Activated CD8-positive, alpha-beta T cell treated with anti-CD3 and anti-CD28 coated beads for 36 hours (primary cell): ENCODE measurements around the gene IFITM10. TPM values are rescaled to one million over a fixed set of nuclear protein-coding genes. Genes with fewer than 3 reads are reported as not detected.

ENCODE experiments used
- ATAC-seq: fragments of 200-7000 bp; cut with Tn5 transposase; one replicate; pipeline ENCODE4 v1.10.0; 2021; ENCODE audit warnings: mild to moderate bottlenecking, moderate library complexity
- CTCF ChIA-PET: fragments of 350-600 bp; sonication (Branson Sonifier 250); formaldehyde crosslinking; loops from one replicate; lab custom pipeline; 2021; ENCODE audit warnings: antibody characterized with exemption; lab: Charles Lee
- POLR2A ChIA-PET: fragments of 350-600 bp; sonication (Branson Sonifier 250); formaldehyde crosslinking; loops from one replicate; lab custom pipeline; 2021; ENCODE audit warnings: antibody characterized with exemption; lab: Charles Lee
- DNase-seq: peaks from one replicate; pipeline ENCODE4 v3.0.0-alpha.2; 2020
- H3K27ac Mint-ChIP-seq: one replicate; pipeline ENCODE4 v1.8.0; 2021; ENCODE audit warnings: mild to moderate bottlenecking, mixed read lengths
- H3K27me3 Mint-ChIP-seq: one replicate; pipeline ENCODE4 v1.8.0; 2021; ENCODE audit warnings: mixed read lengths
- H3K36me3 Mint-ChIP-seq: one replicate; pipeline ENCODE4 v1.8.0; 2021; ENCODE audit warnings: low read depth, mixed read lengths
- H3K4me1 Mint-ChIP-seq: one replicate; pipeline ENCODE4 v1.8.0; 2021; ENCODE audit warnings: low read depth, mixed read lengths
- H3K4me3 Mint-ChIP-seq: one replicate; pipeline ENCODE4 v1.8.0; 2021; ENCODE audit warnings: mild to moderate bottlenecking, moderate library complexity, mixed read lengths
- H3K9me3 Mint-ChIP-seq: one replicate; pipeline ENCODE4 v1.8.0; 2021; ENCODE audit warnings: mixed read lengths
- CTCF ChIP-seq: fragments of 200-600 bp; IDR thresholded peaks from one replicate; pipeline ENCODE4 v1.8.0; 2022; ENCODE audit warnings: antibody characterized with exemption, mild to moderate bottlenecking
- intact Hi-C: fragments of 100-400 bp; cut with micrococcal nuclease; formaldehyde crosslinking; loops from one replicate; pipeline ENCODE4 v1.10.0; 2022
- total RNA-seq, 2 experiments: library from RNA; stranded (reverse); gene quantifications; one replicate each; pipeline ENCODE4 v1.2.3, GENCODE V29; 2021

Gene IFITM10
- total RNA-seq, 2 experiments from 2014 or later: 0.07 to 0.31 TPM

- intact Hi-C loops: no loop called here
- no peaks in the 10 kb centered on the region for H3K36me3 Mint-ChIP-seq
- H3K4me1 Mint-ChIP-seq: peaks cover 48% of the 10 kb centered on the region
- no peak overlapping the region for H3K4me3 Mint-ChIP-seq
- ChIA-PET CTCF (interaction anchor here (2.1 kb wide), 1 partner anchor 75 kb away, joined by 4 read pairs; no protein-coding TSS in a partner anchor), POLR2A (interaction anchor here (0.5 kb wide), 1 partner anchor 666 kb away, joined by 3 read pairs; no protein-coding TSS in a partner anchor)
- TF ChIP-seq CTCF: no peak
- H3K27ac Mint-ChIP-seq: peak overlapping the region; percentile 62
- peaks cover 5% of the 10 kb centered on the region for H3K9me3 Mint-ChIP-seq
- ATAC-seq: no peak
- no peak for DNase-seq
- H3K27me3 Mint-ChIP-seq: peaks cover 4% of the 10 kb centered on the region
Measured at GRCh38 chr11:1727861-1728260, 22.5 kb downstream of the IFITM10 start.

GRCh38 chr11:1727096-1727690, 23.2 kb downstream of the IFITM10 start:
- Mint-ChIP-seq H3K9me3 (peaks cover 5% of the 10 kb centered on the region), H3K27me3 (peaks cover 4% of the 10 kb centered on the region), H3K4me3 (no peak overlapping the region), H3K36me3 (no peaks in the 10 kb centered on the region), H3K4me1 (peaks cover 48% of the 10 kb centered on the region), H3K27ac (peak overlapping the region; percentile 65)
- TF ChIP-seq CTCF: no peak
- DNase-seq: peak; percentile 45
- intact Hi-C loops: no loop called here
- ChIA-PET POLR2A (interaction anchor here (0.5 to 0.8 kb wide), 2 partner anchors 83 to 666 kb away, joined by 3 read pairs; no protein-coding TSS in a partner anchor), CTCF (interaction anchor here (0.9 to 2.1 kb wide), 3 partner anchors 57 to 106 kb away, joined by 3 to 4 read pairs (median 3); no protein-coding TSS in a partner anchor)
- peak; percentile 59 for ATAC-seq

- TF ChIP-seq CTCF: no peak
- no peak for ATAC-seq
- Mint-ChIP-seq H3K27me3 (no peaks in the 10 kb centered on the region), H3K4me1 (peaks cover 5% of the 10 kb centered on the region), H3K9me3 (no peaks in the 10 kb centered on the region), H3K4me3 (no peak overlapping the region), H3K36me3 (no peaks in the 10 kb centered on the region), H3K27ac (no peak overlapping the region)
- CTCF ChIA-PET: interaction anchor here (1.0 kb wide), 1 partner anchor 67 kb away, joined by 4 read pairs; no protein-coding TSS in a partner anchor
- no peak for DNase-seq
- intact Hi-C loops: no loop called here
- POLR2A ChIA-PET: no interaction called here
Measured at GRCh38 chr11:1719781-1720180, 30.6 kb downstream of the IFITM10 start.

- H3K27me3 Mint-ChIP-seq: no peaks in the 10 kb centered on the region
- H3K4me1 Mint-ChIP-seq: peaks cover 5% of the 10 kb centered on the region
- no peak overlapping the region for H3K4me3 Mint-ChIP-seq
- ATAC-seq: no peak
- no peak overlapping the region for H3K27ac Mint-ChIP-seq
- no peak for DNase-seq
- H3K36me3 Mint-ChIP-seq: no peaks in the 10 kb centered on the region
- H3K9me3 Mint-ChIP-seq: no peaks in the 10 kb centered on the region
- intact Hi-C loops: no loop called here
- POLR2A ChIA-PET: interaction anchor here (0.5 kb wide), 1 partner anchor 20 kb away, joined by 3 read pairs; no protein-coding TSS in a partner anchor
- TF ChIP-seq CTCF: no peak
- CTCF ChIA-PET: interaction anchor here (0.8 to 1.9 kb wide), 6 partner anchors 17 to 115 kb away, joined by 3 to 7 read pairs (median 3); no protein-coding TSS in a partner anchor
Measured at GRCh38 chr11:1718326-1718725, 32.1 kb downstream of the IFITM10 start.

- no peak for TF ChIP-seq CTCF
- DNase-seq (no peak), ATAC-seq (no peak)
- H3K4me1 Mint-ChIP-seq: peaks cover under 1% of the 10 kb centered on the region
- H3K27me3 Mint-ChIP-seq: no peaks in the 10 kb centered on the region
- intact Hi-C loops: no loop called here
- CTCF ChIA-PET: interaction anchor here (0.8 to 1.9 kb wide), 4 partner anchors 17 to 78 kb away, joined by 3 to 7 read pairs (median 3); no protein-coding TSS in a partner anchor
- POLR2A ChIA-PET: interaction anchor here (0.5 to 0.6 kb wide), 2 partner anchors 19 to 188 kb away, joined by 3 to 4 read pairs; no protein-coding TSS in a partner anchor
- no peaks in the 10 kb centered on the region for H3K36me3 Mint-ChIP-seq
- H3K9me3 Mint-ChIP-seq: no peaks in the 10 kb centered on the region
- no peak overlapping the region for H3K4me3 Mint-ChIP-seq
- H3K27ac Mint-ChIP-seq: no peak overlapping the region
Measured at GRCh38 chr11:1717745-1718144, 32.6 kb downstream of the IFITM10 start.
